ENCODE results near the gene TMEM205.
A peak's percentile ranks its signal among the peaks of the same experiment; 100 is the strongest.

Gene TMEM205

DNA sequence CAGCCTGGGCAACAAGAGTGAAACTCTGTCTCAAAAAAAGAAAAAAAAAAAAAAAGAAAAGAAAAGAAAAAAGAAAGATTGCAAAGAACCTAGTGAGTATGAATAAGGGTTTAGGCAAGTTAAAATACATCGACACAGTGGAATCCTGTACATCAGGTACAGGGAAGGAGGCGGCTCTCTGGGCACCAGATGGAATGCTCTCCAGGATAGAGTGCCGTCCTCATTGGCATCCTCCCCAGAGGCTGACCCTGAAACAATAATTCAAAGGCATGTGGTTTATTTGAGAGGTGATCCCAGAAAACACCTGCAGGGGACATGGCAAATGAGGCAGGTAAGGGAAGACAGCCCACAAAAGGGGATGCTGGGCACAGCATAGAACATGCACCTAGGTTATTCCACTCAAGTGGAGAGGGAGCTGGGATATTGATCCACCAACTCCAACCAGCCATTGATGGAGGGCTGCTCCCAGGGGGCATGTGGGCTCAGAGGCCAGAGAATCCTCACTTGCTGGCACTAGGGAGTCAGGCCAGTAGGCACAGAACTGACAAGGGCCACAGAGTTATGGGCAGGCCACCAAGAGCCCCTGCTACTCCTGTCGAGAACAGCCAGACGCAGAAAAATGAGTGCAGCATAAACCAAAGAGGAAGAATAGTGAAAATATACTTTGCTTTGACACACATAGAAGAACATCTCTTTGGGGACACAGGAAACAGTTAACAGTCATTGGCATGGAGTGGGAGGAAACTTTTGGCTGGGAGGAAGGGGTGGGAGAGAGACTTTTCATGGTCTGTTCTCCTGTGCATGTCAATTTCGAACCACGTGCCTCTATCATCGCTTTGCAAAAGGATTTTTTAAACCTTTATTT, 45.9 kb downstream of the TMEM205 start:
- no peak for DNase-seq (ENCODE audit: low read depth)

DNA sequence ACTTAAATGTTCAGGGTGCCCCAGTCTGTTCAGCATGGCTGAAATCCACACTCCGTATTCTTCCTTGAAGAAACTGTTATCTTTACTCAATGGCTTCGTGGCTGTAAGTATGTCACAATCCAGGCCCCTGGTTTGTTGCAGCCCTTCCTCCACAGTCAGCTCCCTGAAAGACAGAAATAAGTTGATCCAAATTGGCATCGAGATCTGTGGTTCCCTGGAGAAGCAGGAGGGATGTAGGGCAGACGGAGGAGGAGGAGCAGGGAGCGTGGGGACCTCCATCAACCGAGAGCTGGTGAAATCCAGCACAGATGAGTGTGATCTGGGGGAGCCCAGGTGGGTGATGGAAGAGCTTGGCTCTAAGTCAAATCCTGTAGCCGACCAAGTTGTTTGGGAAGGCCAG, 49.8 kb downstream of the TMEM205 start:
- DNase-seq (ENCODE audit: low read depth), result no peak

DNA sequence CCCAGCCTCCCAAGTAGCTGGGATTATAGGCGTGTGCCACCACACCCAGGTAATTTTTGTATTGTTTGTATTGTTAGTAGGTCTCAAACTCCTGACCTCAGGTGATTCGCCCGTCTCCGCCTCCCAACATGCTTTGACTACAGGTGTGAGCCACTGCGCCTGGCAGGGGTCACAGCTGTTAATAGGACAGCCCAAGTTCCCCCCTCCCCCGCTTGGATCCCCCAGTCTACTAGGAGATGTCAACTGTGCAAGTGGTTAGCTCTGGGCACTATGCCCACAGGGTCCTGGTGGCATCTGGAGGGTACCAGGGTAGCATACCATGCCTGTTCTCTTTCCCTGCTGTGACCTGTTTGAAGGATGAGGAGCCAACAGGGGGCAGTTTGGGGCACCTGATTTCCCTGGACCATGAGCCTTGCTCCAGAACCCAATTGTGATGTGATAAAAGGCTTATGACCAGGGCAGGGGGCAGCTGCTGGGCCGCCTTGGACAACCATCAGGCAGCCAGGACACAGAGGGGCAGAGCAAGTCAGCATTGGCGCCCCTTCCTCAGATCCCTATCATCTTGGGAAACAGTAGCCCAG, 50.3 kb downstream of the TMEM205 start, which contains the start of gene TSPAN16:
TSS of gene TSPAN16 (plus strand) at position 496 of the 581 bp plus-strand sequence. CDS start 138 bp downstream, outside the sequence.
- no peak for DNase-seq (ENCODE audit: low read depth)

DNA sequence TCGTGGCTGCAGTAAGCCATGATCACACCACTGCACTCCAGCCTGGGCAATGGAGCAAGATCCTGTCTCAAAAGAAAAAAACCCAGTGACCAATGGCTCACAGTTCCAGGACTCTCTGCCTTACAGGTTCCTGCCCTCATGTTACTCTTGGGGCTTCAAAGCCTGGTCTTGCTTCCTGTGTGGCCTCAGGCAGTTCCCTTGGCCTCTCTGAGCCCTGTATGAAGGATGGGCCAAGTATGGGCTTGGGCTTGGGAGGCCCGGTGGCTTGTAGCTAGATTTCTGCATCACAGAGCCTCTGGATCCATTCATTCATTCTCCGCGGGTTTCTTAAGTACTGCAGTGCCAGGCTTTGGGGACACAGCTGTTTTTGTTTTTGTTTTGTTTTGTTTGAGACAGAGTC, 50.9 kb downstream of the TMEM205 start:
- DNase-seq (ENCODE audit: low read depth), result no peak

DNA sequence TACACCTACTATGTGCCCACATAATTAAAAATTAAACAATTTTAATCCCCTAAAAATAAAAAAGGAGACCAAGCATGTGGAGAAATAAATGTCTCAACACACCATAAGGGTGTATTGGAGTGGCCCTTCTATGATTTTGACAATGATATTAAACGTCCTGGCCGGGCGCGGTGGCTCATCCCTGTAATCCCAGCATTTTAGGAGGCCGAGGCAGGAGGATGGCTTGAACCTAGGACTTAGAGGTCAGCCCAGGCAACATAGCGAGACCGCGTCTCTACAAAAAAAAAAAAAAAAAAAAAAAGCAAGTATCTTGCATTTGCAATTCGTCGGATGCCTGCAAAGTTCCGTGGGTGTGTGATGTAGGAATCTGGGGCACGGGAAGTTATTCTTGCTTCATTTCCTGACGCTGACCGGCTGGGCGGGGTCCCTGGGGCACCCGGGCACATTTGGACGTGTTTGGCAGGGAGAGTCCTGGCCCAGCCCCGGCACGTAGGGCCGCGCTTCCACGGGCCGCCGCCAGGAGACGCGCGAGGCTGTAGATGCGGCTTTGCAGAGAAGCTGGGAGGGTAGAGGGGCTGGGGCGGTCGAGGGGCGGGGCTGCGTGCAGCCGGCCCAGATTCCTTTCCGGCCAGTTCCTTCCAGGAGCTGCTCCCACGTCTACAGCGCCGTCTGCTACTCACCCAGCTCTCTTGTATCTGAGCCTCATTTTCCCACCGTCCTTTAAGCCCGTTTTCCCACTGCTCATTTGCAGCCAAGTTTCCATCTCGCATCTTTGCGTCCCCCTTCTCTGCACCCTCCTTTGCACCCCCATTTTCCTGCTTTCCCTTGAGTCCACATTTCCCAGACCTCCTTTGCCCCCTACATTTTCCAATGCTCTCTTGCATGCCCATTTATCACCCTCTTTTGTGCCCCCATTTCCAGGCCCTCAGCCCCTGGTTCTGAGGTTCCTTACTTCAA, 52.4 kb downstream of the TMEM205 start:
- peak; percentile 63 for DNase-seq (ENCODE audit: low read depth)

All from stimulated activated CD8-positive, alpha-beta memory T cell treated with anti-CD3 and anti-CD28 coated beads, Interleukin-15, amount 100 ng/mL, for 1 hour (primary cell).